ENCODE data around the gene CHST11.

Gene CHST11

GRCh38 chr12:104708891-104709290, 252.1 kb downstream of the CHST11 start:
- TF ChIP-seq, protein P1, sequence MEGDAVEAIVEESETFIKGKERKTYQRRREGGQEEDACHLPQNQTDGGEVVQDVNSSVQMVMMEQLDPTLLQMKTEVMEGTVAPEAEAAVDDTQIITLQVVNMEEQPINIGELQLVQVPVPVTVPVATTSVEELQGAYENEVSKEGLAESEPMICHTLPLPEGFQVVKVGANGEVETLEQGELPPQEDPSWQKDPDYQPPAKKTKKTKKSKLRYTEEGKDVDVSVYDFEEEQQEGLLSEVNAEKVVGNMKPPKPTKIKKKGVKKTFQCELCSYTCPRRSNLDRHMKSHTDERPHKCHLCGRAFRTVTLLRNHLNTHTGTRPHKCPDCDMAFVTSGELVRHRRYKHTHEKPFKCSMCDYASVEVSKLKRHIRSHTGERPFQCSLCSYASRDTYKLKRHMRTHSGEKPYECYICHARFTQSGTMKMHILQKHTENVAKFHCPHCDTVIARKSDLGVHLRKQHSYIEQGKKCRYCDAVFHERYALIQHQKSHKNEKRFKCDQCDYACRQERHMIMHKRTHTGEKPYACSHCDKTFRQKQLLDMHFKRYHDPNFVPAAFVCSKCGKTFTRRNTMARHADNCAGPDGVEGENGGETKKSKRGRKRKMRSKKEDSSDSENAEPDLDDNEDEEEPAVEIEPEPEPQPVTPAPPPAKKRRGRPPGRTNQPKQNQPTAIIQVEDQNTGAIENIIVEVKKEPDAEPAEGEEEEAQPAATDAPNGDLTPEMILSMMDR (IDR thresholded peaks at IDR 0.05; ENCODE audit: low read depth, low read length): no peak
- H3K4me3 ChIP-seq (ENCODE audit: low read depth, low read length): no peak overlapping the region
- in situ Hi-C loops (cut with HindIII; ENCODE audit: low sequenced_read_pairs): no loop called here
- DNase-seq (ENCODE audit: low read depth, low spot score): no peak

GRCh38 chr12:104709692-104710435, 253.1 kb downstream of the CHST11 start:
- DNase-seq (ENCODE audit: low read depth, low spot score): no peak
- in situ Hi-C loops (cut with HindIII; ENCODE audit: low sequenced_read_pairs): no loop called here
- TF ChIP-seq, protein P1 (IDR thresholded peaks at IDR 0.05; ENCODE audit: low read depth, low read length): no peak
- H3K4me3 ChIP-seq (ENCODE audit: low read depth, low read length): no peak overlapping the region

GRCh38 chr12:104710940-104711689, 254.4 kb downstream of the CHST11 start:
- in situ Hi-C loops (cut with HindIII; ENCODE audit: low sequenced_read_pairs): no loop called here
- TF ChIP-seq, protein P1 (IDR thresholded peaks at IDR 0.05; ENCODE audit: low read depth, low read length): no peak
- DNase-seq (ENCODE audit: low read depth, low spot score): peak; percentile 60

DNA sequence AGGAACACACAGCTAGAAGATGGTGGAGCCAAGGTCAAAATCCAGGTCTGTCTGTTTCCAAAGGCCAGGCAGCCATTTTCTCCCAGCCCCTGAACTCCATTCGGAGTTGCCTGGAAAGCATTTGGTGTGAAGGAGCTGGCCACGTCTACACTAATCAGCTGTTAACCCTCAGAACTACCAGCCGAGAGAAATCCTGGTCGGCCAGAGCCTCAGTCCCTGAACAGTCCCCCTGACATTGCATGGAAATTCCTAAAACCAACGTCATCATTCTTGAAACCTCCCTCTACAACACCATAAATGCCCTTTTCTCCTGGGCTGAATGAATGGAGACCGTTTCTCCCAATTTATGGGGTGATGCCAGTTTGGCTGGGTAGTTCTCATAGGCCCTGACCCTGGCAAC, 255.7 kb downstream of the CHST11 start:
- in situ Hi-C loops (cut with HindIII; ENCODE audit: low sequenced_read_pairs): no loop called here
- DNase-seq (ENCODE audit: low read depth, low spot score): no peak
- TF ChIP-seq, protein P1 (IDR thresholded peaks at IDR 0.05; ENCODE audit: low read depth, low read length): no peak
- H3K4me3 ChIP-seq (ENCODE audit: low read depth, low read length): no peak overlapping the region

More at GRCh38 chr12:104710940-104711689, 254.4 kb downstream of the CHST11 start:
- no peak overlapping the region for H3K4me3 ChIP-seq (ENCODE audit: low read depth, low read length)

DNA sequence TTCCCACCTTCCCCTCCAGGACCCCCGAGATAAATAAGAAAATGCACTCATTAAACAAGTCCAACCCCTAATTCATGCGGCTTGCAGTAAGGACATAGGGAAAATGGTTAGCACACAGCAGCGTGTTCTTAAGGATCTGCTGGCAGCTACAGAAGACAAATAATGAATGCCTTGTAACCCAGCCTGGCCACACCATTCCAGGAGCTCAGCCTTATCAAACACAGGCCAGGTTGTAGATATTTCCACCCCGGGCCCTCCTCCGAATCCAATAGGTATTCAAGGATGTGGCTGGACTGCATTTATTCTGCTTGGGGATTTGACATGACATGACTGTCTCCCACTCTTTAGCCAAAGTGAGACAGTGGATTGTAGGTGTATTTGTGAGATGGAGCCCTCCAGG, 256.2 kb downstream of the CHST11 start:
- in situ Hi-C loops (cut with HindIII; ENCODE audit: low sequenced_read_pairs): no loop called here
- DNase-seq (ENCODE audit: low read depth, low spot score): no peak
- H3K4me3 ChIP-seq (ENCODE audit: low read depth, low read length): no peak overlapping the region
- TF ChIP-seq, protein P1 (IDR thresholded peaks at IDR 0.05; ENCODE audit: low read depth, low read length): no peak

- TF ChIP-seq, protein P1 (IDR thresholded peaks at IDR 0.05; ENCODE audit: low read depth, low read length): no peak
- in situ Hi-C loops (cut with HindIII; ENCODE audit: low sequenced_read_pairs): no loop called here
- DNase-seq (ENCODE audit: low read depth, low spot score): no peak
- H3K4me3 ChIP-seq (ENCODE audit: low read depth, low read length): no peak overlapping the region
These were observed 256.7 kb downstream of the CHST11 start for GRCh38 chr12:104713444-104713843.

Data from astrocyte of the spinal cord (primary cell).